Hematopoietic multipotent progenitor cell treated with erythropoietin and hydrocortisone succinate and interleukin-3 and kit ligand, for 6 days (in vitro differentiated cells): ENCODE measurements around the gene SLC13A3.

Experiments used
- DNase-seq: peaks from one replicate; pipeline ENCODE4 v3.0.0-alpha.2; 2015

The SLC13A3 gene

DNA sequence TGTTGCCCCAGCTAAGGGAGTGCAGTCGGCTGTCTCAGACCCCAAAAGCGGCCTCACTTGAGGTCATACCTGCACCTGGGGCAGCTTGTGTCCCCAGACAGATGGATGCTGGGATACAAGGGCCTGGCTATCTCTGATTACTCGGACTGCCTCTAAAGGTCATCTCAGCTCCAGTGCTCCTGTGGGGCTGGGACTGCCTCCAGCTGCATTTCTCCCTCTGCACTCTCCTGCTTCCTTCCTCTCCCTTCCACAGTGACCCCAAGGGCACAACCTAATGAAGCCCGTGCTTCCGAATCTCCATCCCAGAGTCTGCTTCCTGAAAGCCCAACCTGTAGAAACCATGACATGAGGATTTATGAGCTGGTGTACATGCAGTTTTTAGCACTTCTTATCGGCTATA, 78.0 kb downstream of the SLC13A3 start:
- no peak for DNase-seq

DNA sequence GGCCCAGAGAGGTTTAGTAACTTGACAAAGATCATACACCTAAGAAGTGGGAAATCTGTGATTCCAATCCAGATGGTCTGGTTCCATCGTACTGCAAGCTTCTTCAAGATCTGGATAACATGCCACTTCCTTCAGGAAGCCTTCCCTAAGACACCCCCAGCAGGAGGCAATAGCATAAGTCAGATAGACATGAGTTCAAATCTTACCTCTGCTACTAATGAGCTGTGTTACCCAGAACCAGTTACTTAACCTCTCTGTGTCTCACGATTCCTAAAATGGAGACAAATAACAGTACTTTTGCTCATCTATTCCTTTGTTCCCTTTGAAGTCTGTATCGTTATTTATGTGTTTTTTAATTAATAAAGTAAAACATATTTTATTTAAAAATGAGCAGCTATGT, 78.5 kb downstream of the SLC13A3 start:
- DNase-seq = no peak

DNA sequence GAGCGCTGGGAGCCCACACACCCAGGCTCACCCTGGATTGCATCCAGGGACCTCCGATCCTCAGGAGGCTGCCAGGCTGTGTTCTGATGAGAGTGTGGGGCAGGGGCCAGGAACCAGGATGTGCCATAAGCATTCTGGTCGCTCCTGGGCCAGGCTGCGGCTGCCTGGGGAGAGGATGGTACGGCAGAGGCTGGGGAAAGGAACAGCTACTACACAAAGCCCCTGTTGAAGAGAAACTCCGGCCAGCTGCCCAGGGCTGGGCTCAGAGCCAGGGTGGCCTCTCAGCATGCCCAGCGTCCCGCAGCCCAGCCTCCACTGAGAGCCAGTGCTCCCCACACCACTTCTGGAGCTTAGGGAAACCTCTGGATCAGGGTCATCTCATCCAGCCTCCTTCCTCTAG, 79.1 kb downstream of the SLC13A3 start:
- DNase-seq = no peak

DNA sequence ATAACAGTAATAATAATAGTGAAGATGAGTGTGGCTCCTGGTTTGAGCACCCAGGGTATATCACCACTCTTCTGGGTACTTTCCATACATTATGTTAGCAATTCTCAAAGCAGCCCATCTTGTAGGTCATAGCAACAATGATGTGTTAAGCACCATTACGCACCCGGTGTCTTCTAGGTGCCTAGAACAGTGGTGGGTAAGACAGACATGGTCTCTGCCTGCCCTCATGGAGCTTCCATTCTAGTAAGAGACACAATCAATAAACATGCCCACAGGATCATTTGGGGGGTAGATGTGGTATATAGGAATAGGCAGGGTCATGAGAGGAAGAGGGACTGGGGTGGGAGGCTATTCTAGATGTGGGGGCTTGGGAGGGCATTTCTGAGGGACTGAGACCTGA, 79.8 kb downstream of the SLC13A3 start:
- no peak for DNase-seq

DNA sequence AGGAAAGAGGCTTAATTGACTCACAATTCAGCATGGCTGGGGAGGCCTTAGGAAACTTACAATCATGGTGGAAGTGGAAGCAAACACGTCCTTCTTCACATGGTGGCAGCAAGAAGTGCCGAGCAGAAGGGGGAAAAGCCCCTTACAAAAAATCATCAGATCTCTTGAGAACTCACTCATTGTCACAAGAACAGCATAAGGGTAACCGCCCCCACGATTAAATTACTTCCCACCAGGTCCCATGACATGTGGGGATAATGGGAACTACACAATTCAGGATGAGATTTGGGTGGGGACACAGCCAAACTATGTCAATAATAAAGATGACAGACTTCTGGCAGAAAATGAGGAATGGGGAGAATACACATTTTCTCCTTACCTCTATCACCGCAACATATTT, 80.3 kb downstream of the SLC13A3 start:
- DNase-seq = no peak

DNA sequence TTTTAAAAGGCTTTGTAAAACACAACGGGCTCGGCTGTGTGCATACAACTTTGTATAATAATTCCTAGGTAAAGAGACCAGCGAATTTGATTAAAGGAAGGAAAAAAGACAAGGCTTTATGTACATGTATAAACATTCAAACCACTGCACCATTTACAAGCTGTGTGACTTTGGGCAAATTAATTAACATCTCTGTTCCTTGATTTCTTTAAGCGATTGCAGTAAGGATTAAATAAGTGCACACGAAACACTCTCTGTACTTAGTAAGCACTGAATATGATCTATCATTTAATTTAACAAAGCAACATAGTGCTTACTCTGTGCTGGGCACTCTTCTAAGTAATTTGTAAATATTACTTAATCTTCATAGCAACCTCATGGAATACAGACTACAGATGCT, 81.3 kb downstream of the SLC13A3 start:
- no peak for DNase-seq

DNA sequence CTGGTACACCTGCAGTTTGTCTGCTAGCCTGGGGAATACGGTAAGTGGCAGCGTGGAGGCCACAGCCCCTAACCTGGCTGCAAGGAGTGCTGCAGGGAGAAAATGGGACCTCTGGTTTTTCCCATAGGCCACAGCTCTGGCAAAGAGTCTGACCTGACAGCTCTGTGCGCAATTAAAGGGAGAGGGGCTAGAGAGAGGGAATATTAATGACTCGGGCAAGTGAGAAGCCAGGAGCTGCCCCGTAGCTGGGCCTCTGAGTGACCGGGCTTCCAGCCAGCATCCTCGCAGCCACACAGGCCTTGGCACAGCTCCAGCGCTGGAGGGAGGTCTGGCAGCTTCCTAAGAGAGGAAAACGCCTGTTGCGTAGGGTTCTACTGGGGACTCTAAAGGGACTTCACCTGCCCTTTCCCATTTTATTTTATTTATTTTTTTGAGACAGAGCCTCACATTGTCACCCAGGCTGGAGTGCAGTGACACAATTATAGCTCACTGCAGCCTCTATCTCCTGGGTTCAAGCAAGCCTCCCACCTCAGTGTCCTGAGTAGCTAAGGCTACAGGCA, 82.6 kb downstream of the SLC13A3 start:
- DNase-seq = peak; percentile 88

DNA sequence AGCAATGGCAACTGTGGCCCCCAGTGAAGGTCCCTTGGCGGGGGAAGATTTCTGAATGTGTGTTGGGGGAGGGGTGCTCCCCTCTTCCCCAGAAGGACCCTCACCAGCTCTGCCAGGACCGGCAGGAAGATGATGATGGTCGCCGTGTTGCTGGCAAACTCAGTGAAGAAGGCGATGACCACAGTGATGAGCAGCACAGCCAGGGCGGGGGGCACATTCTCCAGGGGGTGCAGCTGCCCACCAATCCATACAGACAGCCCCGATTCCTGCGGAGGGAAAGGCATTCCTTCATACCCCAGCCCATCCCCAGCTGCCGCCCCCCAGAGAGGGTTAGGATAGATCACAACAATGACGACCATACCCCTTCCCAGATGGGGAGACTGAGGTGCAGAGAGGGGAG, 85.1 kb downstream of the SLC13A3 start:
- no peak for DNase-seq

DNA sequence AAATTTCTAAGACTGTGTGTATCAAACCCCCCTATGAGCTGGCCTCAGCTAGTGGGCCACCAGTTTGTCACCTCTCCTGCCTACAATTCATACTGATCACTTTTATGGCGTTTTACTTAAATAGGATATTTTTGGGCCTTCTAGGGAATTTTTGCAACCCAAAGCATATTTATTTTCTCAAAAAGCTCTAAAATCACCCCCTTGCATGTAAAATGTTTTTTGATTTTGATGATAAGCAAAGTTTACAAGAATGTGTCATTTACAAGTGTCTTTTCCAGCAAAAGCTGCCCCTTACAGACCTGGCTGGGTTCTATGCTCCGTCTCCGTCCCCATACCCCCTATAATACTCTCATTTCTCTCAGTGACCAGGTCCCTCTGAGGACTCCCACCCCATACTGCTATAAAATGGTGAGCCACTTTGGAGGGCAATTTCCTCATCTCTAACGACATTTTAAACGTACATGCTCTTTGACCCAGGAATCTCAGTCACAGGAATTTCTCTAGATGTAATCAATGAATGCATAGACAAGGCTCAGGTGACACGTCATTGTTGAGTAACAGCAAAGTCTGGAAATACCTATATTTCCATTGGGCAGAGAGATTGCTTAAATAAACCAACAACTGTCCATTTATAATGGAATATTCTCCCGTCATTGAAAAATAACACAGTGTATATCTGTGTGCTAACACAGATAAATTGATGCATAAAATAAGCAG, 86.9 kb downstream of the SLC13A3 start:
- DNase-seq = no peak

DNA sequence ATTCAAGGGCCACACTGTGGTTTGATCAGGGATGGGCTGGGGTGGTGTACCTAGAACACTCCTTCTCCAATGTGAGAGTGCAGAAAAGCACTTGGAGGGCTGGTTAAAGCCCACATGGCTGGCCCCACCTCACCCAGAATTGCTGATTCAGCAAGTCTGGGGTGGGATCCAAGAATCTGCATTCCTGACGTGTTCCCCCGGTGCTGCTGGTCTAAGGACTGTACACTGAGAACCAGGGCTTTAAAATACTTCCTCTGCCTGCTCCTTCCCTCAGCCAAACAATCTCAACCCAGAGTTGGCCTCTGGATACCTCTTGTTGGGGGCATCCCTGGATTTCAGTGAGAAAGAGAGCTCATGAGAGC, 87.4 kb downstream of the SLC13A3 start:
- DNase-seq = peak; percentile 42

DNA sequence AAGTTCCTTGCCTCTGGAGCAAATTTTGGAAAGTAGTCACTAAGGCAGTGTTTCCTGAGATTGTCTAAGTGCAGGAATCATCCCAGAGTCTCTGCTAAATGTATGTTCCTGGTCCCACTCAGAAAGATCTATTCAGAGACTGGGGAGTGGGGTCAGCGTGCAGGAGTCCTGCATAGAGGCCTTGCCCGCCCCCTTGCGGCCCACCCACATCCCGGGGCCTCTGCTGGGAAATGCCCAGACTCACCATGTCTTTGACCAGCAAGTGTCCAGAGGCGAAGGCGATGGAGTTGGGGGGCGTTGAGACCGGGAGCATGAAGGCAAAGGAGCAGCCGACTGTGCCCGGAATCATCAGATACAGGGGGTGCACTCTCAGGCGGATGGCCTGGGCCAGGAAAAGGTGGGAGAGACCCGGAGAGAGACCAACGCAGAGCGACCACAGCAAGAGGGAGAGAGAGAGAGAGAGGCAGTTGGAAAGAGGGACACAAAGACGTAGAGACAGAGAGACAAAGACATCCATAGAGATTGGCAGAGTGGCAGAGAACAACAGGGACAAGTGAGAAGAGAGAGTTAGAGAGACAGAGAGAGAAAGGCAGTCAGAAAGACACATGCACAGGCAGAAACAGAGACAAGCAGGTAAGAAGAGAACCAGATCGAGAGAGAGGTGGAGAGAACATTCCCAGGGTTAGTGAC, 87.9 kb downstream of the SLC13A3 start:
- DNase-seq = no peak

DNA sequence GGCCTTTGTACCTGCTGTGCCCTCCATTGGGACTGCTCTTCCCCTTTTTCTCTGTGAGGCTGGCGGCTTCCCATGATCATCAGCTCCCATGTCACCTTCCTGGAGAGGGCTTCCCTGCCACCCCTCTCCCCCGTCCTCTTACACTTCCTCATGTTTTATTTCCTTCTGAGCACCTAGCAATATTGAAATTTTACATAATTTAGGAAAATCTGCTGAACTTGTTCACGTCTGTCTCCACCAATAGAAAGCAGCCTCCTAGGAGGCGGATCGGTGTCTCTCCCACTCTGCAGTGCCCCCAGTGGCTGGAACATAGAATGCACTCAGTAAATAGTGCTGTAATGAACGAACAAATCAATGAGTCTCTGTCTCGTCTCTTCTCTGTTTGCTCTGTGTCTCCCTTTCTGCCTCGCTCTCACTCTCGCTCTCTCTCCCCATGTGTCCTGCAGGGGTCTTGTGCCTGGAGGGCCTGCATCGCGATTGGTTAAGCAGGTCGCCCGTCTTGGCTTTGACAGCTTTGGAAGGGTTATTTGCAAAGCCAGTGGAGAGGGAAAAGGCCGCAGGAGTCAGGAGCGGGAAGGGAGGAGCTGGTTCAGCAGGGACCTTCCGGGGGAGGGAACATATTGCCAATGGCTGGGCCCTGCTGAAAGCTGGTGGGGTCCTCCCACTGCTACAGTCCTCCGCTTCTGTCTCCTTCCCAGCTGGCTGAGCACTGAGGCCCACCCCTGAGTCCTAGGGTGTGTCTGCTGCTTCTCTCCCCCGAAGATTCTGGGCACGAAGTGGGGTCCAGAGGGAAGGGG, 88.7 kb downstream of the SLC13A3 start:
- peak; percentile 87 for DNase-seq

DNA sequence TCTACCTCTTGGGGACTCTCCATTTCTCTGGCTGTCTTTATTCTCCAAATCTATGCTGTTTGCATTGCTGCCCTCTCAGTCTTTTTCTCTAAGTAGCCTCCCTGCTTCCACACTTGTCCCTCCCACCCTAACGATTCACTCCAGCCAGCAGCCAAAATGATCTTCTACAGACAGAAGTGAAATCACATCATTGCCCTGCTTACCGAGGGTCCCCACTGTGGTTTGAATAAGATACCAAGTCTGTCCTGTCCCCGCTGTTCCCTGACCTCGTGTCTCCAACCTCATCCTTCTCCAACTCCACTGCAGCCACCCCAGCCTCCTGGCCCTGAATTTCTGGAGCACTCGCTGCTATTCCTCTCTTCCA, 89.3 kb downstream of the SLC13A3 start:
- DNase-seq = no peak

DNA sequence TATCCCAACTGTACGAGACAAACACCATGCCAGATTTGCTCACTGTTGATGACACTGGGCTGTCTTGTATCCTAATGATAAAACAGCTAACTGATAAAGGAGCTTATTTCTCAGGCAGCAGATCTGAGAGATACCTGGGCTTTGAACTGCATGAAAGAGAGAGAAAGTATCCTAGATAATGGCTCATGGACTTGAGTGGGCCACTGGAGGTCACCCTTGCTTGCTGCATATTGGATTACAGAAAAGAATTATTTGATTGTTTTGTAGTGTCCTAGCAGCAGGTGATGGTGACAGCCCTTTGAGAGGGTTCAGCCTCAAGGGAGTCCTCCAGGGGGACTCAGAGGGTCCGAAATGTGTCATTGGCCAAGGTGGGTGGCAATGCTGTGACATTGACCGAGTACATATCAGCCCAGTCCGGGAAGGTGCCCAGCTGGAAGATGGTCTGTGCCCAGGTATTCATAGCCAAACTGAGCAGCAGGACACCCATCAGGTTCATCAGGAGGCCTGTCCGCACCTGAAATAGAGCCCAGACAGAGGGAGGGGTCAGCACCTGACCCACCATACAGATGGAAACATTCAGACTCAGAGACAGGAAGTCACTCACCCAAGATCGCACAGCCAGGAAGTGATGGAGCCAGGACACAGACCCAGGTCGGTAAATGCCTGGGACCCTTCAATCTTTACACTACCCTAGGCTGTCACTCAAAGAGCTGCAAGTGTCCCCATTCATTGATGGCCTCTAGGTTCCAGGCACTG, 91.4 kb downstream of the SLC13A3 start:
- peak; percentile 56 for DNase-seq

DNA sequence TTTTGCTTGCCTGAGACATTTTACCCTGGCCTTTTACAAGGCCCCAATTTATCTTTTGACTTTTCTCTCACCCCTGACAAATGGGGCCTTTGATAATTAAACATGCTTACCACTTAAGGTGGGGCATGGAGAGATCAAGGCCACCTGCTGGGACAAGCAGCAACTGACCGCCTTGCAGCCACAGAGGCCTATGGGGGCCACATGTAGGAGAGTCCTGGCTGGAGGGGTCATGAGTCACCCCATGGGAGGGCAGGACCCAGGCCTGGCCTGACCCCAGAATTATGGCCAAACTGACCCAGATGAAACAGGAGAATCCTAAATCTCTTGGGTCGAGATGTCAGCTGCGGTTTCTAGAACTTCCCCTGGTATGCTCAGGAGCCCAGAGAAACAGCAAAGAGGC, 92.3 kb downstream of the SLC13A3 start:
- DNase-seq = no peak

DNA sequence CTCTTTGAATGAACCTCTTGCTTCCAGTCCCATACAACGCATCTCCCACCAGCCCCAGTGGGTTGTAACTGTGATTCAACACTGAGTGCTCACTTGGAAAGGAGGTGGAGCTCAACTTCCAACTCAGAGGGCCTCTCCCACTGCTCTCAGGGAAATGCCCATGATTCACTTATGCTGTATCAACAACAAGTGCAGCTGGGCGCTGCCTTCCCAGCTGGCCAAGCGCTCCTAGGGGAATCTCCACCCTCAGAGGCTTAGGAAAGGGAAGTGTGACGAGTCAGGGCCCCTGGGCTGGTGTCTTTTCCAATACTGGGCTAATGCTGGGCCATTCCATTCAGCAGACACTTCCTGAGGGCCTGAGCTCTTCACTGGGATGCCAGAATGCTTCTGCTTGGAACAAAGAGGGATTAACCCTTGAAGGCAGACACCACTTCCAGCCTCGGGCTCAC, 92.7 kb downstream of the SLC13A3 start:
- DNase-seq = no peak

DNA sequence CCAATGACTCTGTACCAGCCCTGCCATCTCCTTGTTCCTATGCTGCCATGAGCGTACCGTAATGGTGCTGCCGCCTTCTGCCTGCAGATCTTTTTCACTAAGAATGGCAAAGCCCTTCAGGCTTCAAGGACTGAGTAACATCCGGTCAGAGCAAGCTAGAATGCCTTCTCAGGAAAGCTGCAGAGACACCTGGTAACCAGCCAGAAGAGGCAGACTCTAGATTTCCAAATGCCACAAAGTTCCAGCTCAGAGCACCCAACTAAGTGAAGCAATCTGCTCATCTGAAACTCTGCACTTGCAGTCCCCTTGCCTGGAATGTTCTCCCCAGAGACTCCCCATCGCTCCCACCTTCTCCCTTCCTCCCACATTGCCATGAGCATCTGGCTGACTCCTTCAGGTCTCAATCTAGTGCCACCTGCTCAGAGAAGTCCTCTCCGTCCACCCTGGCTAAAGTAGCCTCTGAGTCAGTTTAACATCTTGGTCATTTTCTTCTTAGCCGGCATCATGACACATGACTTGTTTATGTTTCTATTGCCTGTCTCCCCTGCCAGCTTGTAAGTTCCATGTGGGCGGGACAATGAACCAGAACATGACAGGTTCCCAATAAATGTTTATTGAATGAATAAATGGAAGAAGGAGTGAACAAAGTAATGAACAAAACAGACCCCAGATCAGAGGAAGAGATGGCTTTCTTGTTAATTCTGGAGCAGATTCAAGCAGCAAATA, 93.9 kb downstream of the SLC13A3 start:
- no peak for DNase-seq

DNA sequence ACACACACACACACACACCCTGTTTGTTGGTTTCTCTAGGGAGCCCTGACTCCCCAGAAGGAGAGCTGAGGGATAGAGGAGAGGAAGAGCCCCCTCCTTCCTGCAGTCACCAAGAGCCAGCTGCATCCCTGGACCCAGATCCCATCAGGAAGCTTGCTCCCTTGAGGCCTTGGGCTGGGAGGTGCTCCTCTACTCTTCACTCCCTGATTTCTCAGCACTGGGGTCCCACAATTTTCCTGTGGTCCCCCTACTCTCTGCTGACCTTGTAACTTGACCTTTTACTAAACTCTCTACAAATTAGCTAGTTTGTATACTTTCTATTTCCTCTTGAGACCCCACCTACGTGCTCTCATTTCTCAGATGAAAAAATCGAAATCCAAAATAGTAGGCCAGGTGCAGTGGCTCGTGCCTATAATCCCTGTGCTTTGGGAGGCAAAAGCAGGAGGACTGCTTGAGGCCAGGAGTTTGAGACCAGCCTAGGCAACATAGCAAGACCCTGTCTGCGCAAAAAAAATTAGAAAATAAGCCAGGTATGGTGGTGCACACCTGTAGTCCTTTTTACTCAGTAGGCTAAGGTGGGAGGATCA, 95.8 kb downstream of the SLC13A3 start:
- no peak for DNase-seq

DNA sequence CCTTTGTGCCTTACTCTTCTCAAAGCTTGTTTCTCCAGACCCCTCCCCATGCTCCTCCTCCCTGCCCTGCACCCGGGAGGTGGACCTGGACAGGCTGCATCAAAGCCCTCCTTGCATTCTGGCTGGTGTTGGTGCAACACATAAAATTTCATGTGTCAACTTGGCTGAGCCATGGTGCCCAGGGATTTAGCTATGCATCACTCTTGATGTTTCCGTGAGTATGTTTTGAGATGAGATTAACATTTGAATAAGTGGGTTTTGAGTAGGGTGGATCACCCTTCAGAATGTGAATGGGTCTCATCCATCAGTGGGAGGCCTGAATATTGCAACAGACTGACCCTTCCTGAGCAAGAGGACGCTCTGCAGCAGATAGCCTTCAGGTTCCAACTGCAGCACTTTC, 96.4 kb downstream of the SLC13A3 start:
- DNase-seq = no peak

DNA sequence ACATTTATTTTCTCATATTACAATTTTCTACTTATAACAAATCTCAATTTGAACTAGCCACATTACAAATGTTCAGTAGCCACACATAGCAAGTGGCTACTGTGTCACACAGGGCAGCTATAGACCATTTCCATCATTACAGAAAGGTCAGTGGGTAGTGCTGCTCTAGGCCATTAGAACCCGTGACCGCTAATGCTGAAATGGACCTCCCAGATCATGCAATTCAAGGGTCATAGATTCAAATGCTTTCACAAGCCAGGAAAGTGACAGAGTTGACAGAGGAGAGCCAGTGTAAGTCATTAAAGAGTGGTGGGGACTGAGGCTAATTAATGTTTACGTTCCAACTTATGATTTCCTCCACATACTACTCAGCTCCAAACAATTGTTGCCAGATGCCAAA, 97.3 kb downstream of the SLC13A3 start:
- DNase-seq = no peak

DNA sequence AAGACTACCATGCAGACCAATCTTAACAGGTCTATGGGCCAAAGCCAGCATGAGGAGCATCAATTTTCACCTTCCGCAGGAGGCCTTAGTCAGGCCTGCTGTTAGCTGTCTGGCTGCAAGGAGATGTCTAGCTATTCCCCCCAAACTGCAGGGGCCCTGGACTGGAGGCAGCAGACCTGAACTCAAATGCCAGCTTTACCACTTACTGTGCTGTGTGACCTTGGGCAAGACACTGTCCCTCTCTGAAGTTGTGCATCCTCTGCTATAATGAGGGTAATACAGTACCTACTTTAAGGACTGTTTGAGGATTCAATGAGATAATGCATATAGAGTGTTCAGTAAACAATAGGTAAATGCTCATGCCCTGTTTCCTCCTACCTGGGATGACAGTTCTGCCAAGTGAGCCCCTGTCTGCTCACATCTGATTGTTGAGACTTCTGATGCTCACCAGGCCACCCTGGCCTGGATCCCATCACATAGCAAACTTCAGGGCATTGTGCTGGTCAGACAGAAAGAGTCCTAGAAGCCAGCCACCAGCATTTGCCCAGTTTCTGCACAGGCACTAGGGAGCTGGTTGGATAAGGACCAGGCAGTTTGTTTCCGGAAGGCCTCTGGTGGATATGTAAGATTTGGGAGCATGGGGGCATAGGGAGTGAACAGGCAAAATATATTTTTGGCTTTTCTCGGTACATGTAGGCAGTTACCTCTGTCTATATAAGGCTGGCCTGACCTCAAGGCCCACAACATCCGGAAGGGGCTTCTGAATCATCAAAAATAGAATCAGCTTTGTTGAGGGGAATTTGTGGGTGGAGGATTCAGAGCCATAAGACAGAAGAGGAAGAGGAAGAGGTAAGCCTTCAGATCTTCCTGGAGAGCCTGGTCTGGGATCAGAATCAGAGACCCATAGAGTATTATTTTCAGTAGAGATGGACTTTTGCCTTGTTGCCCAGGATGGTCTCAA, 98.5 kb downstream of the SLC13A3 start:
- DNase-seq = peak; percentile 64
